WTC11 (cell line): ENCODE measurements around the gene PCNA.

ENCODE experiments used
- CREB1 ChIP-seq: sonication (generic); formaldehyde crosslinking; IDR thresholded peaks from 2 replicates; pipeline ENCODE4 v1.8.0; 2023; ENCODE audit warnings: mild to moderate bottlenecking, missing genetic modification reagents
- ELF4 ChIP-seq: sonication (generic); formaldehyde crosslinking; IDR thresholded peaks from 2 replicates; pipeline ENCODE4 v1.8.1; 2022; ENCODE audit warnings: low read depth, mild to moderate bottlenecking, moderate library complexity, missing genetic modification reagents
- FOXK1 ChIP-seq: sonication (generic); formaldehyde crosslinking; IDR thresholded peaks from 2 replicates; pipeline ENCODE4 v1.8.0; 2022; ENCODE audit warnings: mild to moderate bottlenecking, moderate library complexity, missing genetic modification reagents
- KAT7 ChIP-seq: sonication (generic); formaldehyde crosslinking; IDR thresholded peaks from 2 replicates; pipeline ENCODE4 v1.8.1; 2023; ENCODE audit warnings: missing genetic modification reagents, mild to moderate bottlenecking, borderline replicate concordance
- SMAD4 ChIP-seq: sonication (generic); formaldehyde crosslinking; IDR thresholded peaks from 2 replicates; pipeline ENCODE4 v1.8.0; 2022; ENCODE audit warnings: mild to moderate bottlenecking, missing genetic modification reagents
- ZNF263 ChIP-seq: sonication (generic); formaldehyde crosslinking; IDR thresholded peaks from 2 replicates; pipeline ENCODE4 v1.8.1; 2022; ENCODE audit warnings: low read depth, mild to moderate bottlenecking, moderate library complexity, missing genetic modification reagents
- TF ChIP-seq, protein P1 (sequence below): fragments of 200-600 bp; IDR thresholded peaks from 2 replicates; pipeline ENCODE4 v1.8.0; 2022; ENCODE audit warnings: antibody characterized with exemption
- TF ChIP-seq, protein P2 (sequence below): sonication (generic); formaldehyde crosslinking; IDR thresholded peaks from 2 replicates; pipeline ENCODE4 v1.8.0; 2022; ENCODE audit warnings: mild to moderate bottlenecking, missing genetic modification reagents
- TF ChIP-seq, protein P3 (sequence below): sonication (generic); formaldehyde crosslinking; IDR thresholded peaks from 2 replicates; pipeline ENCODE4 v1.8.1; 2023; ENCODE audit warnings: mild to moderate bottlenecking, missing genetic modification reagents
- TF ChIP-seq, protein P4 (sequence below): fragments of 250-450 bp; sonication (Bioruptor Pico); IDR thresholded peaks from 2 replicates; pipeline ENCODE4 v1.9.0; 2021; ENCODE audit warnings: moderate library complexity, mild to moderate bottlenecking, inconsistent platforms, borderline replicate concordance

DNA sequence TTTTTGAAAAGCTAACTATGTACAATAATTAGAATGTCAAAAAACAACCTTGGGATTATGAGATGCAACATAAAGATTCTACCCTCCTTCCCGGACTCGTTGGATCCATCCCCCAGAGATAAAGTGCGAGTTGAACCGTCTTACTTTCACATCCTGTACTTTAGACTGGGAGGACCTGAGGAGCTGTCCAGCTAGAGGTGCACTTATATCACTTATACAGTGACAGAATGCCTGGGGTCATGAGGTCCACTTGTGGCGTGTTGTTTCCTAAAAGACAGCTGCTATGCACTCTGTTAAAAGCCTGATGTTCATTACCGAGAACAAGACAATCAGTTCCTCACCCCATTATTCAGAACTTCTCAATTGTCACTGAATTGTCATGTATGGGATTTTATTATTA is 9.1 kb upstream of the PCNA start:
- TF ChIP-seq KAT7 (CRISPR knock-in tag) (no peak), CREB1 (no peak), ELF4 (no peak), SMAD4 (CRISPR knock-in tag) (no peak), ZNF263 (no peak), FOXK1 (CRISPR knock-in tag) (no peak)
- TF ChIP-seq, protein P1, sequence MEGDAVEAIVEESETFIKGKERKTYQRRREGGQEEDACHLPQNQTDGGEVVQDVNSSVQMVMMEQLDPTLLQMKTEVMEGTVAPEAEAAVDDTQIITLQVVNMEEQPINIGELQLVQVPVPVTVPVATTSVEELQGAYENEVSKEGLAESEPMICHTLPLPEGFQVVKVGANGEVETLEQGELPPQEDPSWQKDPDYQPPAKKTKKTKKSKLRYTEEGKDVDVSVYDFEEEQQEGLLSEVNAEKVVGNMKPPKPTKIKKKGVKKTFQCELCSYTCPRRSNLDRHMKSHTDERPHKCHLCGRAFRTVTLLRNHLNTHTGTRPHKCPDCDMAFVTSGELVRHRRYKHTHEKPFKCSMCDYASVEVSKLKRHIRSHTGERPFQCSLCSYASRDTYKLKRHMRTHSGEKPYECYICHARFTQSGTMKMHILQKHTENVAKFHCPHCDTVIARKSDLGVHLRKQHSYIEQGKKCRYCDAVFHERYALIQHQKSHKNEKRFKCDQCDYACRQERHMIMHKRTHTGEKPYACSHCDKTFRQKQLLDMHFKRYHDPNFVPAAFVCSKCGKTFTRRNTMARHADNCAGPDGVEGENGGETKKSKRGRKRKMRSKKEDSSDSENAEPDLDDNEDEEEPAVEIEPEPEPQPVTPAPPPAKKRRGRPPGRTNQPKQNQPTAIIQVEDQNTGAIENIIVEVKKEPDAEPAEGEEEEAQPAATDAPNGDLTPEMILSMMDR: no peak
- TF ChIP-seq, protein P2, sequence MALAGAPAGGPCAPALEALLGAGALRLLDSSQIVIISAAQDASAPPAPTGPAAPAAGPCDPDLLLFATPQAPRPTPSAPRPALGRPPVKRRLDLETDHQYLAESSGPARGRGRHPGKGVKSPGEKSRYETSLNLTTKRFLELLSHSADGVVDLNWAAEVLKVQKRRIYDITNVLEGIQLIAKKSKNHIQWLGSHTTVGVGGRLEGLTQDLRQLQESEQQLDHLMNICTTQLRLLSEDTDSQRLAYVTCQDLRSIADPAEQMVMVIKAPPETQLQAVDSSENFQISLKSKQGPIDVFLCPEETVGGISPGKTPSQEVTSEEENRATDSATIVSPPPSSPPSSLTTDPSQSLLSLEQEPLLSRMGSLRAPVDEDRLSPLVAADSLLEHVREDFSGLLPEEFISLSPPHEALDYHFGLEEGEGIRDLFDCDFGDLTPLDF (CRISPR knock-in tag): no peak
- TF ChIP-seq, protein P3, sequence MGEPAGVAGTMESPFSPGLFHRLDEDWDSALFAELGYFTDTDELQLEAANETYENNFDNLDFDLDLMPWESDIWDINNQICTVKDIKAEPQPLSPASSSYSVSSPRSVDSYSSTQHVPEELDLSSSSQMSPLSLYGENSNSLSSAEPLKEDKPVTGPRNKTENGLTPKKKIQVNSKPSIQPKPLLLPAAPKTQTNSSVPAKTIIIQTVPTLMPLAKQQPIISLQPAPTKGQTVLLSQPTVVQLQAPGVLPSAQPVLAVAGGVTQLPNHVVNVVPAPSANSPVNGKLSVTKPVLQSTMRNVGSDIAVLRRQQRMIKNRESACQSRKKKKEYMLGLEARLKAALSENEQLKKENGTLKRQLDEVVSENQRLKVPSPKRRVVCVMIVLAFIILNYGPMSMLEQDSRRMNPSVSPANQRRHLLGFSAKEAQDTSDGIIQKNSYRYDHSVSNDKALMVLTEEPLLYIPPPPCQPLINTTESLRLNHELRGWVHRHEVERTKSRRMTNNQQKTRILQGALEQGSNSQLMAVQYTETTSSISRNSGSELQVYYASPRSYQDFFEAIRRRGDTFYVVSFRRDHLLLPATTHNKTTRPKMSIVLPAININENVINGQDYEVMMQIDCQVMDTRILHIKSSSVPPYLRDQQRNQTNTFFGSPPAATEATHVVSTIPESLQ (CRISPR knock-in tag): no peak
- TF ChIP-seq, protein P4, sequence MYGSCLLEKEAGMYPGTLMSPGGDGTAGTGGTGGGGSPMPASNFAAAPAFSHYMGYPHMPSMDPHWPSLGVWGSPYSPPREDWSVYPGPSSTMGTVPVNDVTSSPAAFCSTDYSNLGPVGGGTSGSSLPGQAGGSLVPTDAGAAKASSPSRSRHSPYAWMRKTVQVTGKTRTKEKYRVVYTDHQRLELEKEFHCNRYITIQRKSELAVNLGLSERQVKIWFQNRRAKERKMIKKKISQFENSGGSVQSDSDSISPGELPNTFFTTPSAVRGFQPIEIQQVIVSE (CRISPR knock-in tag): no peak
